Activated B cell treated with CpG ODN at 0.5 μM for 24 hours (primary cell): Measurements from ENCODE around the gene C1QTNF1. TPM values are rescaled to one million over a fixed set of nuclear protein-coding genes. Genes with fewer than 3 reads are reported as not detected.
A peak's percentile ranks its signal among the peaks of the same experiment; 100 is the strongest.

Experiments used
- ATAC-seq: fragments of 200-7000 bp; cut with Tn5 transposase; one replicate; pipeline ENCODE4 v1.10.0; 2021; ENCODE audit warnings: low read depth, mild to moderate bottlenecking, moderate library complexity
- CTCF ChIA-PET: fragments of 350-600 bp; sonication (Branson Sonifier 250); formaldehyde crosslinking; loops from one replicate; lab custom pipeline; 2021; ENCODE audit warnings: antibody characterized with exemption; lab: Charles Lee
- POLR2A ChIA-PET: fragments of 350-600 bp; sonication (Branson Sonifier 250); formaldehyde crosslinking; loops from one replicate; lab custom pipeline; 2021; ENCODE audit warnings: antibody characterized with exemption; lab: Charles Lee
- DNase-seq: peaks from one replicate; pipeline ENCODE4 v3.0.0; 2022
- H3K27ac Mint-ChIP-seq: one replicate; pipeline ENCODE4 v1.8.0; 2020; ENCODE audit warnings: mixed read lengths
- H3K27me3 Mint-ChIP-seq: one replicate; pipeline ENCODE4 v1.8.0; 2021; ENCODE audit warnings: mixed read lengths
- H3K36me3 Mint-ChIP-seq: one replicate; pipeline ENCODE4 v1.8.0; 2021; ENCODE audit warnings: low read depth, mixed read lengths
- H3K4me1 Mint-ChIP-seq: one replicate; pipeline ENCODE4 v1.8.0; 2021; ENCODE audit warnings: mixed read lengths
- H3K4me3 Mint-ChIP-seq: one replicate; pipeline ENCODE4 v1.8.0; 2020; ENCODE audit warnings: mild to moderate bottlenecking, mixed read lengths
- H3K9me3 Mint-ChIP-seq: one replicate; pipeline ENCODE4 v1.8.0; 2020; ENCODE audit warnings: mixed read lengths
- CTCF ChIP-seq: fragments of 200-600 bp; IDR thresholded peaks from one replicate; pipeline ENCODE4 v1.8.0; 2022; ENCODE audit warnings: antibody characterized with exemption, mild to moderate bottlenecking
- intact Hi-C: fragments of 100-400 bp; cut with micrococcal nuclease; formaldehyde crosslinking; loops from one replicate; pipeline ENCODE4 v1.15.1; 2024
- total RNA-seq: library from RNA; stranded (reverse); gene quantifications from 2 replicates; pipeline ENCODE4 v1.2.3, GENCODE V29; 2022

C1QTNF1 gene
- total RNA-seq, 1 donor from 2014 or later, result not detected

GRCh38 chr17:79043191-79043930 is 19.4 kb downstream of the C1QTNF1 start:
- TF ChIP-seq CTCF, result no peak
- ATAC-seq (no peak), DNase-seq (no peak)
- Mint-ChIP-seq H3K36me3 (no peaks in the 10 kb centered on the region), H3K9me3 (no peaks in the 10 kb centered on the region), H3K4me3 (no peak overlapping the region), H3K27me3 (peaks cover 19% of the 10 kb centered on the region), H3K4me1 (no peaks in the 10 kb centered on the region), H3K27ac (no peak overlapping the region)
- CTCF ChIA-PET, result interaction anchor here (1.0 to 2.9 kb wide), 4 partner anchors 14 to 349 kb away, joined by 3 to 19 read pairs (median 4); no protein-coding TSS in a partner anchor
- intact Hi-C loops, result no loop called here
- POLR2A ChIA-PET, result no interaction called here

GRCh38 chr17:79043931-79044320 is 20.0 kb downstream of the C1QTNF1 start:
- Mint-ChIP-seq H3K4me3 (no peak overlapping the region), H3K9me3 (no peaks in the 10 kb centered on the region), H3K27ac (no peak overlapping the region), H3K36me3 (no peaks in the 10 kb centered on the region), H3K4me1 (no peaks in the 10 kb centered on the region), H3K27me3 (peaks cover 19% of the 10 kb centered on the region)
- intact Hi-C loops, result no loop called here
- no peak for DNase-seq
- ChIA-PET POLR2A (no interaction called here), CTCF (interaction anchor here (1.0 to 2.9 kb wide), 4 partner anchors 14 to 349 kb away, joined by 3 to 19 read pairs (median 4); no protein-coding TSS in a partner anchor)
- no peak for TF ChIP-seq CTCF
- ATAC-seq, result no peak

GRCh38 chr17:79044462-79044861 is 20.5 kb downstream of the C1QTNF1 start:
- Mint-ChIP-seq H3K27ac (no peak overlapping the region), H3K4me1 (no peaks in the 10 kb centered on the region), H3K9me3 (no peaks in the 10 kb centered on the region), H3K27me3 (peaks cover 22% of the 10 kb centered on the region), H3K4me3 (no peak overlapping the region), H3K36me3 (no peaks in the 10 kb centered on the region)
- ChIA-PET CTCF (interaction anchor here (1.0 to 2.9 kb wide), 5 partner anchors 13 to 348 kb away, joined by 3 to 19 read pairs (median 4); partner anchors contain the start of gene ENGASE), POLR2A (no interaction called here)
- no peak for ATAC-seq
- DNase-seq, result no peak
- intact Hi-C loops, result no loop called here
- TF ChIP-seq CTCF, result no peak

GRCh38 chr17:79045001-79045729 is 21.2 kb downstream of the C1QTNF1 start:
- DNase-seq, result no peak
- TF ChIP-seq CTCF, result no peak
- intact Hi-C loops, result no loop called here
- CTCF ChIA-PET, result interaction anchor here (0.7 to 2.9 kb wide), 7 partner anchors 9 to 366 kb away, joined by 3 to 19 read pairs (median 3); partner anchors contain the start of gene ENGASE
- no peaks in the 10 kb centered on the region for H3K9me3 Mint-ChIP-seq
- no peak overlapping the region for H3K4me3 Mint-ChIP-seq
- H3K27me3 Mint-ChIP-seq, result peaks cover 28% of the 10 kb centered on the region
- no peak overlapping the region for H3K27ac Mint-ChIP-seq
- H3K4me1 Mint-ChIP-seq, result no peaks in the 10 kb centered on the region
- no peaks in the 10 kb centered on the region for H3K36me3 Mint-ChIP-seq
- ATAC-seq, result no peak
- POLR2A ChIA-PET, result no interaction called here

- intact Hi-C loops, result loop anchor here (1.0 kb wide), 2 partner anchors 36 to 346 kb away; no protein-coding TSS in a partner anchor
- POLR2A ChIA-PET, result no interaction called here
- TF ChIP-seq CTCF, result peak; percentile 89
- peaks cover 31% of the 10 kb centered on the region for H3K27me3 Mint-ChIP-seq
- H3K9me3 Mint-ChIP-seq, result no peaks in the 10 kb centered on the region
- no peak overlapping the region for H3K4me3 Mint-ChIP-seq
- peak; percentile 87 for ATAC-seq
- CTCF ChIA-PET, result interaction anchor here (0.7 to 2.9 kb wide), 6 partner anchors 9 to 365 kb away, joined by 3 to 19 read pairs (median 4); partner anchors contain the start of gene ENGASE
- no peak overlapping the region for H3K27ac Mint-ChIP-seq
- DNase-seq, result peak; percentile 55
- H3K36me3 Mint-ChIP-seq, result no peaks in the 10 kb centered on the region
- no peaks in the 10 kb centered on the region for H3K4me1 Mint-ChIP-seq
Measured at GRCh38 chr17:79045842-79046196, 21.9 kb downstream of the C1QTNF1 start.
